OCI-LY7 (cell line): ENCODE data around the gene CFAP61. TPM values are rescaled to one million over a fixed set of nuclear protein-coding genes. Genes with fewer than 3 reads are reported as not detected.

Source experiments
- BruUV-seq: library from RNA; stranded (reverse); fragments of 400-500 nt; replicated peaks from 2 replicates; lab custom pipeline; 2021; lab: Mats Ljungman, UMichigan
- CTCF ChIA-PET: fragments of 300-600 bp; sonication (Branson Sonifier 250); formaldehyde crosslinking; loops from one replicate; lab custom pipeline; 2022; ENCODE audit warnings: antibody characterized with exemption; ENCODE audit not compliant: unreplicated experiment; lab: Charles Lee
- POLR2A ChIA-PET: fragments of 300-600 bp; sonication (Branson Sonifier 250); formaldehyde crosslinking; loops from one replicate; lab custom pipeline; 2022; ENCODE audit warnings: antibody characterized with exemption; lab: Charles Lee
- DNase-seq: peaks from one replicate; pipeline ENCODE4 v3.0.0-alpha.2; 2015; ENCODE audit warnings: low spot score
- H2AFZ ChIP-seq: fragments of 200-600 bp; sonication (generic), shearing (Covaris generic); 2 replicates; pipeline ENCODE4 v1.6.1; 2014; ENCODE audit warnings: mild to moderate bottlenecking, antibody characterized with exemption, low read length, moderate library complexity
- H3K27ac ChIP-seq: fragments of 200-600 bp; sonication (generic); 2 replicates; pipeline ENCODE4 v1.5.1; 2014; ENCODE audit warnings: mixed run types, low read depth, mild to moderate bottlenecking, moderate library complexity, low read length, inconsistent platforms; ENCODE audit not compliant: poor library complexity, severe bottlenecking
- H3K36me3 ChIP-seq: fragments of 200-600 bp; sonication (generic); 2 replicates; pipeline ENCODE4 v1.6.1; 2014; ENCODE audit warnings: mild to moderate bottlenecking, antibody characterized with exemption, low read length, moderate library complexity, mixed read lengths; ENCODE audit not compliant: insufficient read depth
- H3K4me1 ChIP-seq: fragments of 200-600 bp; sonication (generic); 2 replicates; pipeline ENCODE4 v1.5.1; 2014; ENCODE audit warnings: mild to moderate bottlenecking, low read length; ENCODE audit not compliant: insufficient read depth, poor library complexity, severe bottlenecking
- H3K4me2 ChIP-seq: fragments of 200-600 bp; sonication (generic); 2 replicates; pipeline ENCODE4 v1.6.1; 2014; ENCODE audit warnings: mild to moderate bottlenecking, low read length
- H3K4me3 ChIP-seq: fragments of 200-600 bp; sonication (generic); 2 replicates; pipeline ENCODE4 v1.5.1; 2014; ENCODE audit warnings: mild to moderate bottlenecking, low read depth, low read length; ENCODE audit not compliant: poor library complexity, severe bottlenecking
- H3K79me2 ChIP-seq: fragments of 200-600 bp; sonication (generic); 2 replicates; pipeline ENCODE4 v1.6.1; 2016; ENCODE audit warnings: low read depth, mild to moderate bottlenecking, low read length, moderate library complexity, mixed read lengths; ENCODE audit not compliant: insufficient read depth
- H3K9me2 ChIP-seq: fragments of 200-600 bp; sonication (generic); 2 replicates; pipeline ENCODE4 v1.6.1; 2016; ENCODE audit warnings: mild to moderate bottlenecking, low read length, mixed read lengths; ENCODE audit not compliant: insufficient read depth
- H3K9me3 ChIP-seq: fragments of 200-600 bp; sonication (generic); 2 replicates; pipeline ENCODE4 v1.6.1; 2014; ENCODE audit warnings: mild to moderate bottlenecking, mixed run types, low read length, mixed read lengths
- H4K20me1 ChIP-seq: fragments of 200-600 bp; sonication (generic); 2 replicates; pipeline ENCODE4 v1.6.1; 2014; ENCODE audit warnings: mild to moderate bottlenecking, antibody characterized with exemption, low read length, moderate library complexity, mixed read lengths; ENCODE audit not compliant: insufficient read depth
- EZH2phosphoT487 ChIP-seq: fragments of 200-600 bp; sonication (generic); IDR thresholded peaks from 2 replicates; pipeline ENCODE4 v1.6.1; 2018; ENCODE audit warnings: low read depth, borderline replicate concordance, mild to moderate bottlenecking, mixed run types, antibody characterized with exemption, low read length, moderate library complexity, mixed read lengths
- intact Hi-C: fragments of 100-400 bp; cut with micrococcal nuclease; formaldehyde crosslinking; loops from one replicate; pipeline ENCODE4 v1.10.0; 2022; ENCODE audit not compliant: unreplicated experiment
- total RNA-seq, 2 experiments: library from RNA; depleted of rRNA in 1 of 2; stranded (reverse); fragments of >200 nt in 1 of 2; shearing (Covaris generic) in 1 of 2; gene quantifications; 2 replicates each; pipeline ENCODE4 v1.2.3, GENCODE V29; 2014 to 2022
- TF ChIP-seq, protein P1 (sequence below): fragments of 200-600 bp; sonication (generic); conservative IDR thresholded peaks from 2 replicates; pipeline ENCODE4 v1.5.1; 2014; ENCODE audit warnings: mild to moderate bottlenecking, antibody characterized with exemption, low read length, moderate library complexity, mixed read lengths

CFAP61 gene
- total RNA-seq, 2 experiments from 2014 or later = 0.06 TPM; not detected in 1

DNA sequence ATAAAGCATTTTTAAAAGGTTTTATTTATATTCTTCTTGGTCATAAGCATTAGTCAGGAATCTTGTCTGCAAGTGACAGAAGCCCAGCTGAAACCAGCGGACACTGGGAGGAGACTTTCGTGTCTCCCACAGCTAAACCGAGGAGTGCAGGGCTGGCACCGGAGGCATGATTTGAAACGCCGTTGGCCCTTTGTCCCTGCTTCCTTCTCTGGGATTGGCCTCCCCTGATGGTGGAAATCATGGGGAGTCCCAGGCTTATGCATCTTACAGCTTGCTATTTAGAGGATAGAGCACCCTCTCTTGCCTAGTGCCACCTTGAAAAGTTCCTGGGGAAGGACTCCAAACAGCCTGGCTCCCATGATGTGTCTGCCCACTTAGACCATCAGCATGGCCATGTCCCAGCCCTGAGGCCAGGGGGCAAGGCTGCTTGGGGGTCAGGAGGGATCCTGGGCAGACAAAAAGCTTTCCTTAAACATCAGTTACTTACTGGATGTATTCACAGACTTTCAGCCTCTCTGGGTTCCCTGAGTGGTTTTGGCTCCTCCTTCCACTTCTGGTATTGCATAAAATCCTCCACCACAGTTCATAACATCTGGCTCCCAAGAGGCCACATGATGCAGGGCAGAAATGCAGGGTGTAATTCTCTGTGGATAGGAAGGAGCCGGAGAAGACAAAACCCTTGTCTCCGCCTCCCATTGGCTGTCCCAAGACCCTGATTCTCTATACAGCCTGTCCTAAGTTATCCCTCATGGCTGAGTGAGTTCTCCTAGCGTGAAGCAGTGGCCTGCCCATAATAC is 266.2 kb downstream of the CFAP61 start:
- no peaks in the 10 kb centered on the region for H3K4me1 ChIP-seq
- no peak overlapping the region for H3K27ac ChIP-seq
- H3K9me2 ChIP-seq = no peaks in the 10 kb centered on the region
- H3K36me3 ChIP-seq = no peaks in the 10 kb centered on the region
- H3K9me3 ChIP-seq = no peaks in the 10 kb centered on the region
- no peaks in the 10 kb centered on the region for H3K79me2 ChIP-seq
- H4K20me1 ChIP-seq = no peaks in the 10 kb centered on the region
- ChIA-PET POLR2A (no interaction called here), CTCF (no interaction called here)
- no TSS peak for BruUV-seq
- TF ChIP-seq, protein P1, sequence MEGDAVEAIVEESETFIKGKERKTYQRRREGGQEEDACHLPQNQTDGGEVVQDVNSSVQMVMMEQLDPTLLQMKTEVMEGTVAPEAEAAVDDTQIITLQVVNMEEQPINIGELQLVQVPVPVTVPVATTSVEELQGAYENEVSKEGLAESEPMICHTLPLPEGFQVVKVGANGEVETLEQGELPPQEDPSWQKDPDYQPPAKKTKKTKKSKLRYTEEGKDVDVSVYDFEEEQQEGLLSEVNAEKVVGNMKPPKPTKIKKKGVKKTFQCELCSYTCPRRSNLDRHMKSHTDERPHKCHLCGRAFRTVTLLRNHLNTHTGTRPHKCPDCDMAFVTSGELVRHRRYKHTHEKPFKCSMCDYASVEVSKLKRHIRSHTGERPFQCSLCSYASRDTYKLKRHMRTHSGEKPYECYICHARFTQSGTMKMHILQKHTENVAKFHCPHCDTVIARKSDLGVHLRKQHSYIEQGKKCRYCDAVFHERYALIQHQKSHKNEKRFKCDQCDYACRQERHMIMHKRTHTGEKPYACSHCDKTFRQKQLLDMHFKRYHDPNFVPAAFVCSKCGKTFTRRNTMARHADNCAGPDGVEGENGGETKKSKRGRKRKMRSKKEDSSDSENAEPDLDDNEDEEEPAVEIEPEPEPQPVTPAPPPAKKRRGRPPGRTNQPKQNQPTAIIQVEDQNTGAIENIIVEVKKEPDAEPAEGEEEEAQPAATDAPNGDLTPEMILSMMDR = no peak
- TF ChIP-seq EZH2phosphoT487 = no peak
- intact Hi-C loops = no loop called here
- no peak overlapping the region for H3K4me3 ChIP-seq
- H3K4me2 ChIP-seq = no peak overlapping the region
- H2AFZ ChIP-seq = no peak overlapping the region
- DNase-seq = no peak

DNA sequence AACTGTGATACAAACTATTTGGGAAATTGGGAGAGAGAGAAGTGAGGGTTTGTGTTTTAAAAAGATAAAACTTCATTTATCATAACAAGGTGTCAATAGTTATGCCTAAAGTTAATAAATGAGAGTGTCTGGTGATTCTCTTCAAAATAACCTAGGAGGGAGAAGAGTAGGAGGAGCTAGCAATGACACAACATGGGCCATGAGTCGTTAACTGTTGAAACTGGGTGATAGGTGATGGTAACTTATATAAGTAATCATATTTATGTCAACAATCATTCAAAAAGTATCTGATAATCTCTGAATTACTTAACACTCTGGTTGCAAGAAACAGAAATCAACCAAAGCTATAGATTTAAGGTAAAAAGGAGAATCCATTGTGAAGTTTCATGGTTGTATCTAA is 268.8 kb downstream of the CFAP61 start:
- H3K9me3 ChIP-seq = no peaks in the 10 kb centered on the region

More for the DNA sequence above, 268.8 kb downstream of the CFAP61 start:
- Histone ChIP-seq H3K4me1 (no peaks in the 10 kb centered on the region), H2AFZ (no peak overlapping the region), H4K20me1 (no peaks in the 10 kb centered on the region), H3K9me2 (no peaks in the 10 kb centered on the region), H3K36me3 (no peaks in the 10 kb centered on the region), H3K79me2 (no peaks in the 10 kb centered on the region), H3K4me2 (no peak overlapping the region), H3K4me3 (no peak overlapping the region), H3K27ac (no peak overlapping the region)
- TF ChIP-seq, protein P1 = no peak
- TF ChIP-seq EZH2phosphoT487 = no peak
- ChIA-PET CTCF (no interaction called here), POLR2A (no interaction called here)
- intact Hi-C loops = no loop called here
- no peak for DNase-seq
- BruUV-seq = no TSS peak
